ENCODE measurements around the gene NHSL2. TPM values are rescaled to one million over a fixed set of nuclear protein-coding genes. Genes with fewer than 3 reads are reported as not detected.

Gene NHSL2
- polyA plus RNA-seq, 3 donors = 16.6 to 39.8 (median 22.8) TPM

DNA sequence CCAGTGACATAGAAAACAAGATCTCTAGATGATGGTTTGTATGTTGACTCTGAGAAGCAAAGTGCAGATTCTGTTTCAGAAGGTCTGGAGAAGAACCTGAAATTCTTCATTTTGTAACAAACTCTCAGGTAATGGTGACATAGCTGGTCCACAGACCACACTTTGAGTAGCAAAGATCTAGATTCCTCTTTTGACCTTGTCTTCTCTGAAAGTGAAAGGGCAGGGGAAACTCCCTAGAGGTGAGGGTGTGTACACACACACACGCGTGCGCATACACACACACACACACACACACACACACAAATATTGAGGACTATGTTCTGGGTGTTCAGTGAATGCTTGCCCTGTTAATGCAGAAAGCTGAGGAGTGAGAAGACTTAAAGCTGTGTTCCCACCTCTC, 110.1 kb downstream of the NHSL2 start:
- Histone ChIP-seq H2AFZ (ENCODE audit: insufficient read depth, low read depth, low read length, poor library complexity, severe bottlenecking) (no peak overlapping the region), H3K27me3 (ENCODE audit: control insufficient read depth in 2 of 2, insufficient read depth in 2 of 2, low read length in 2 of 2) (peaks cover 4 to 18% of the 10 kb centered on the region in 2 donors), H3K36me3 (replicated peaks in 1 of 2; ENCODE audit: control insufficient read depth in 1 of 2, insufficient read depth in 2 of 2, low read length in 2 of 2) (no peaks in the 10 kb centered on the region), H3K9ac (ENCODE audit: insufficient read depth, low read length, poor library complexity, severe bottlenecking) (no peak overlapping the region), H3K79me2 (ENCODE audit: insufficient read depth, low read length) (no peaks in the 10 kb centered on the region), H3K9me3 (replicated peaks in 1 of 2; ENCODE audit: control insufficient read depth in 1 of 2, insufficient read depth in 1 of 2, low read length in 2 of 2) (no peaks in the 10 kb centered on the region), H3K4me2 (replicated peaks; ENCODE audit: extremely low read depth, low read length, poor library complexity, severe bottlenecking) (no peak overlapping the region), H3K27ac (ENCODE audit: low read depth in 1 of 2, low read length in 2 of 2) (no peak overlapping the region), H4K20me1 (ENCODE audit: insufficient read depth, low read length) (no peaks in the 10 kb centered on the region), H3K4me3 (replicated peaks in 1 of 3; ENCODE audit: low read depth in 2 of 3, low read length in 3 of 3) (no peak overlapping the region), H3K4me1 (ENCODE audit: control insufficient read depth in 1 of 2, insufficient read depth in 2 of 2, low read length in 2 of 2) (peaks cover 18 to 25% of the 10 kb centered on the region in 2 donors)
- Mint-ChIP-seq H3K9me3 (no peaks in the 10 kb centered on the region), H3K36me3 (no peaks in the 10 kb centered on the region), H3K4me1 (peaks cover 33% of the 10 kb centered on the region), H3K4me3 (no peak overlapping the region), H3K27ac (peak overlapping the region in 1 of 7 donors; percentile 7), H3K27me3 (ENCODE audit: low read depth in 3 of 3) (peaks cover 4 to 31% (median 15%) of the 10 kb centered on the region in 3 donors)
- no peak for TF ChIP-seq CTCF (IDR thresholded peaks at IDR 0.05)
- intact Hi-C loops (cut with micrococcal nuclease) = no loop called here
- DNase-seq = peak; percentile 16 to 20 (median 18)
- no CpG with 5 or more reads among the region's 3 CpGs for WGBS (ENCODE audit: insufficient coverage)

- no CpG with 5 or more reads among the region's 2 CpGs for WGBS (ENCODE audit: insufficient coverage)
- H3K27ac ChIP-seq (ENCODE audit: low read depth in 1 of 2, low read length in 2 of 2) = no peak overlapping the region
- no peak overlapping the region for H3K4me3 ChIP-seq (replicated peaks in 1 of 3; ENCODE audit: low read depth in 2 of 3, low read length in 3 of 3)
- Mint-ChIP-seq H3K9me3 (no peaks in the 10 kb centered on the region), H3K36me3 (no peaks in the 10 kb centered on the region), H3K4me1 (peaks cover 37% of the 10 kb centered on the region), H3K27ac (no peak overlapping the region), H3K27me3 (ENCODE audit: low read depth in 3 of 3) (peaks cover 2 to 26% (median 7%) of the 10 kb centered on the region in 3 donors), H3K4me3 (no peak overlapping the region)
- H3K36me3 ChIP-seq (replicated peaks in 1 of 2; ENCODE audit: control insufficient read depth in 1 of 2, insufficient read depth in 2 of 2, low read length in 2 of 2) = no peaks in the 10 kb centered on the region
- H3K9me3 ChIP-seq (replicated peaks in 1 of 2; ENCODE audit: control insufficient read depth in 1 of 2, insufficient read depth in 1 of 2, low read length in 2 of 2) = no peaks in the 10 kb centered on the region
- peaks cover 18 to 25% of the 10 kb centered on the region in 2 donors for H3K4me1 ChIP-seq (ENCODE audit: control insufficient read depth in 1 of 2, insufficient read depth in 2 of 2, low read length in 2 of 2)
- no peaks in the 10 kb centered on the region for H3K79me2 ChIP-seq (ENCODE audit: insufficient read depth, low read length)
- TF ChIP-seq CTCF (IDR thresholded peaks at IDR 0.05) = peak; percentile 64
- no peak overlapping the region for H3K4me2 ChIP-seq (replicated peaks; ENCODE audit: extremely low read depth, low read length, poor library complexity, severe bottlenecking)
- no peak overlapping the region for H3K9ac ChIP-seq (ENCODE audit: insufficient read depth, low read length, poor library complexity, severe bottlenecking)
- peaks cover 0 to 11% of the 10 kb centered on the region in 2 donors for H3K27me3 ChIP-seq (ENCODE audit: control insufficient read depth in 2 of 2, insufficient read depth in 2 of 2, low read length in 2 of 2)
- no peak overlapping the region for H2AFZ ChIP-seq (ENCODE audit: insufficient read depth, low read depth, low read length, poor library complexity, severe bottlenecking)
- no peaks in the 10 kb centered on the region for H4K20me1 ChIP-seq (ENCODE audit: insufficient read depth, low read length)
- DNase-seq = peak in 2 of 3 donors; percentile 24 to 34
- intact Hi-C loops (cut with micrococcal nuclease) = no loop called here
These were observed 111.3 kb downstream of the NHSL2 start for GRCh38 chrX:72021975-72022374.
